ENCODE results near the gene GOLGB1.
"Not testable (repeated sequence)": the region's sequence is repeated elsewhere in the genome, so short reads cannot be mapped to it uniquely, and the experiment has no call there.

The GOLGB1 gene

DNA sequence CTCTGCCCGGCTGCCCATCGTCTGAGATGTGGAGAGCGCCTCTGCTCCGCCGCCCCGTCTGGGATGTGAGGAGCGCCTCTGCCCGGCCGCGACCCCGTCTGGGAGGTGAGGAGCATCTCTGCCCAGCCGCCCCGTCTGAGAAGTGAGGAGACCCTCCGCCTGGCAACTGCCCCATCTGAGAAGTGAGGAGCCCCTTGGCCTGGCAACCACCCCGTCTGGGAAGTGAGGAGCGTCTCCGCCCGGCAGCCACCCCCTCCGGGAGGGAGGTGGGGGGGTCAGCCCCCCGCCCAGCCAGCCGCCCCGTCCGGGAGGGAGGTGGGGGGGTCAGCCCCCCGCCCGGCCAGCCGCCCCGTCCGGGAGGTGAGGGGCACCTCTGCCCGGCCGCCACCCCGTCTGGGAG, 60.8 kb downstream of the GOLGB1 start:
- DNase-seq, result not testable (repeated sequence)

DNA sequence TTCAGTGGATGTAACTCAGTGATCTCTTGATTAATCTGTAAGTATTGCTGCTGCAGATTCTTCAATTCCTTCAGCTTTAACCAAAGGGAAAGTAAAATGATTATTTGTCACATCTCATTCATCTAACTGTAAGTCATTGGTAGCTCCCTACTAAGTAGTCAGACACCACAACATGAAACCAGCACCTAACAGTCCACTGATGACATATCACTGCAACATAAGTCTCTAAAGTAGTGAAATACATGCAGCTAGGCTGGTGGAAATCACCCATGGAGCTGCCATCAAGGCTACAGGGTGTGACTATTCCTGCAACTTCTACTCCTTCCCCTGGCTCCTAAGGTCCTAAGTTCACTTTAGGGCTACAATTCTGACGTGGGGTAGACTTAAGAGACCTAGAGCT, 67.7 kb downstream of the GOLGB1 start:
- no peak for DNase-seq

DNA sequence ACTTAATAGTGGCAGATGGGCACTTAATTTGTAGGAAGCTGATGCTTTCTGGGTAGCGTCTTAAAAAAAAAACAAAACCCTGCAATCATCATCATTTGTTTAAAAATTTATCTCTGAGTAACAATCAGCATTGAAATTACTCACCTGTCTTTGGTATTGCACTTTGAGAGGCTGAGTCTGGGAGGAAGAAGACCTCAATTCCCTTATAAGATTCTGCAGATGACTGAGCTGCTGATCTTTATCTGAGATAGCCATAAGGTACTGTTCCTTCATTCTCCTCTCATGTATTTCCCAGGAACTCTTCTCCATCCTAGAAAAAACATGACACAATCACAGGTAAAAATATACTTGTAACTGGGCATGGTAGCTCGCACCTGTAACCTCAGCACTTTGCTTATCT, 72.4 kb downstream of the GOLGB1 start:
- no peak for DNase-seq

DNA sequence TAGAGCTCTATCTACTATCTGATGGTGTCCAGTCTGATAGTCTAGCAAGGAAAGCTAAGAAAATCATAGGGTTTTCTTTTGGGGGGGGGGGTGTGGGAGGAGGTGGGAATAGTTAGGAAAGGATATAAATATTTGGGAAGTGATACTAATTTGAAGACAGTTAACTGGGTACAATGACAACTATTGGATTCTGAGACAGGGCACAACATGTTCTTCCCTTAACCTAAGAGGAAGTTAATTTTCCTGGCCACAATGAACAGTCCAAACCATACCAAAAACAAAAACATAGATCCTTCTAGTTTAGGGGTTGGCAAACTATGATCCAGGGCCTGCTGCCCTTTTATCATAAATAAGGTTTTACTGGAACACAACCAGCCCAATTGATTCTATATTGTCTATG, 78.9 kb downstream of the GOLGB1 start:
- no peak for DNase-seq

DNA sequence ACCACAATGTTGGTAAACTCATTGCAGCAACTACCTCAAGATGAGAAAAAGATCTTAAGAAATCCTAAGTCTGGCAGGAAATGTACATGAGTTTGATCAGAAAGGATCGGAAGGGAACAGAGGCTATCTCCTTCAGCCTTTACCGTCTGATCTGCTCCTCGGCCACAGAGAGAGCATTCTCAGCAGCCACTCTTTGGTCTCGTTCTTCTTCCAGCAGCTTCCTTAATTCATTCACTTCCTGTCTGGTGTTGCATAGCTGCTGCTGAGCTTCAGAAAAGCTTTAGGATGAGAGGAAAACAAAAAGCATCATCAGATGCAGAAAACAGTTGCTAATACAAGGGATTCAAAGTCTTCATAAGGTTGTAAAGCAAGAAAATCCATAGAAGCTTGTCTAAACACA, 82.2 kb downstream of the GOLGB1 start:
- DNase-seq, result no peak

DNA sequence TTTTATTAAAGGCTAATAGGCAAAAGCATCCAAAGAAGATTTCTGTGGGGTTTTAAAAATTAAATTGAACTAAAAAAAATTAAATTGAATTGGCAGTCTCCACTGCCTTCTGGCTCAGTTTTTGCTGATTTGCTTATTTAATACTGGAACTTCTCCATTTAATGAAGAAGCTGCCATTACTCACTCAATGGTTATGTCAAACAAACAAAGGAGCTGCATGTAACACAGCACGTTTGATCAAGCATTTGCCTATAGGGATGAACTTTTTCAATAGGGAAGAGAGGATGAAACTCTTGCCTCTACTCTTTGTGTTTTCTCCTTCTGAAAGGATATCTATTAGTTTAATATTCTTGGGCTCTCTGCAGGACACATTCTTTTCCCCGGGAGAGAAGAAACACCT, 84.1 kb downstream of the GOLGB1 start:
- no peak for DNase-seq

DNA sequence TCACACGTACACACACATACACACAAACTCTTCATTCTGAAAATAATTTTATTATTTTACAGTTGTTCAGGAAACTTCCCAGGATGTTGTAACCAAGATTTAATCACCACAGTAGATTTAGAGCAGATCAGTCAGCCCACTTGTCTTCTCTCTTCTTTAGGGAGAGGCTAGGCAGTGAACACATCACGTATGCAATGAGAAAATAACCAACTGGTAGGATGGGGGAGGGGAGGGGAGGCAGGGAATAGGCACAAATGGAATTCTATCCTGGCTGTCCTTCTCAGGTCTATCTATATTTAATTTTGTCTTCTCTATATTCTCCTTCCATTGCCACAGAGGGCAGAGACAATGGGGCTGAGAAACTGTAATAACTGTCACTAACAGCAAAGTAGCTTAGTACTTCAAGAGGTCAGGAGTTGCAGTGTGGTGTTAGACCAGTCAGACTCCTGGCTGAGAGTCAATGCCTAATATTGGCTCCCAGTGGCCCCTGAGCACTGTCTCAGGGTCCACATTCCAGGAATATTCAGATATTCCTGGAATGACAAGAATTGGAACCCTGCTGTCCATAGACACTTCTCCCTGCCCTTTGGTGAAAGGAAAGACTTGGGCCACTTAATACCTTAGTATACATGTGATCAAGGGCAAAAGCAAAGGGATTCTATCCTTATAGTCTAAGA, 86.2 kb downstream of the GOLGB1 start:
- DNase-seq, result no peak

DNA sequence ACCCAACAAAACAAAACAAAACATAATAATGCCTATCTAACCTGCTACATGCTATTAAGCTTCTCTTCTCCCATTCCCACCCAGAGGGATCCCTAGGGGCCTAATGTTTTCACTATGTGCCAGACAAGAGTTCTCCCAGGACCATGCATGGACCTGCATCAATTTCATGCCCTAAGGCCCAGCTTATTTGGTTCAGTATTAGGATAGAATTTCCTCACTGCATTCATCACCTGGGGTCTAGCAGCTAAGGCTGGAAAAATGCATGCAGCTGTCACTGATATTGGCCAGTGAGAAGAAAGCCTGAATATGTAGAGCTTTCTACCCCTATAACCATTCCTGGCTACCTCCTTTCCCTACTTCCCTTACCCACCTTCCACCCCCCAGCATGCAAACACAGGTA, 86.8 kb downstream of the GOLGB1 start:
- DNase-seq, result no peak

DNA sequence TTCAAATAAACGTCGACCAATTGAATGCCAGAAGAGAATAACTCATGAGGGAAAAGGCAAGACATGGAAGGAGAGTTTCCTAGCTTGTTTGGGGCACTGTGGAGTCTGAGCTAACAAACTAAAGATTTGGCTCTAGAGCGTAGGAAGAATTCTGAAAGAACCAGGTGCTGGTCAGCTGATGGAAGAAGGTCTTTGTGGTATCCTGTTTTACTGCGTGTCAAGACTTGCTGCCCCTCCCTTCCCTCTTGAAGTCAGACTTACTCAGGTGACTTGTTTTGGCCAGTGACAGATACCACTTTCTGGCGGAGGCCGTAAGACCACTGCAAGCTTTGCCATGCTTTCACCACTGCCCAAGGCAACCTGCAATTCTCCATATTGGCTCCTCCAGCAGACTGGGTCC, 88.2 kb downstream of the GOLGB1 start:
- no peak for DNase-seq

DNA sequence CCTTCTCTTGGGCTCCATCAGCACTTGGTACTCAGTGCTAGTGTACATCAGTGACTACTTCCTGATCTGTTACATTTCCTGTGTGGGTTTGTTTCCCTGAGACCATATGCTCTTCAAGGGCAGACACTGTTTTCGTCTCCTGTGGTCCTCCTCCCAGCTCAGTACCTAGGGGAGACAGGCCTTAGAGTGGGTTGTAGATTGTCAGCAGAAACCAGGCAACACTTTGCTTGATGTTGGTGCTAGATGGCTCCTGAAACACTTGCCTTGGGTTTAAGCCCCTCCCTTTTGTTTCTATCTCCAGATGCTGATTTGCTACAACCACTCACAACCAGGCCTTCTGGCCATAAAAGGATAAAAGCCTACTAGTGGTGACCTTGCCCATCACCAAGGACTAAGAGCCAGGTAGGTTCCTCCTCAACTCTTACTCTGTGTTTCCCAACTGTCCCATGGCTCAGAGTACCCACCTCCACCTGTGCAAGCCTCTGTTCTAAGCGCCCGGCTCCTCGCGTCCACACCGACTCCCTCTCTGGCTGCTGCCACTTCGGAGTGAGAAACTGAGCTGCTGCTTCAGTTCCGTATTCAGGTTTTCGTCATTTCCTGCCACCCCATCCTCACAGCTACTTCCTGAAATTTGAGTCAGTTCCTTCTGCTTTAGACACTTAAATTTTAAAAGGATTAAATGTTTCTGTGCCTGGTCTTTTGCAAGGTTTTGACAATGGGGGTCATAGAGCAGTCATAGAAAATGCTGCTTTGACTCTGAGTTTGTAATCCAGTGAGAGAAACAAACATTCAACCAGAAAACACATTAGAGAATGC, 89.0 kb downstream of the GOLGB1 start, which contains the start of gene HCLS1:
Gene HCLS1, minus strand, starts transcription at position 548 of the 816 bp plus-strand sequence. CDS start 2,556 bp downstream, outside the sequence.
- DNase-seq, result no peak

DNA sequence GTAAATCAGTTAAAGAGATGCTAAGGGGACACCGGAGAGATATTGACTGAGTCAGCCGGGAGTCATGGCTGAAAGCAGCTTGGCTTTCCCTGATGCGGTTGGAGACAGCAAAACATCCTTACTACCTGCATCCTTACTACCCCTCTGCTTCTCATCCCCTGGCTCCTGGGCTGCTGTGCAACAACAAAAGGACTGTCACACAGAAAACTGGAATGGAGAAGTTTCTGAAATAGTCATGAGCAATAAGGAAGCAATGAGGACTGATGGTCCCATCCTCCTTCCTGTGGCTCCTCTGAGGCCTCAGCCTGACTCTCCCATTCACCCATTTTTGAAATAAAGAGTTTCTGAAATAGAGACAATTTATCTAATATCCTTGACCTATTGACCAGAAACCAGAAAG, 90.0 kb downstream of the GOLGB1 start:
- no peak for DNase-seq

DNA sequence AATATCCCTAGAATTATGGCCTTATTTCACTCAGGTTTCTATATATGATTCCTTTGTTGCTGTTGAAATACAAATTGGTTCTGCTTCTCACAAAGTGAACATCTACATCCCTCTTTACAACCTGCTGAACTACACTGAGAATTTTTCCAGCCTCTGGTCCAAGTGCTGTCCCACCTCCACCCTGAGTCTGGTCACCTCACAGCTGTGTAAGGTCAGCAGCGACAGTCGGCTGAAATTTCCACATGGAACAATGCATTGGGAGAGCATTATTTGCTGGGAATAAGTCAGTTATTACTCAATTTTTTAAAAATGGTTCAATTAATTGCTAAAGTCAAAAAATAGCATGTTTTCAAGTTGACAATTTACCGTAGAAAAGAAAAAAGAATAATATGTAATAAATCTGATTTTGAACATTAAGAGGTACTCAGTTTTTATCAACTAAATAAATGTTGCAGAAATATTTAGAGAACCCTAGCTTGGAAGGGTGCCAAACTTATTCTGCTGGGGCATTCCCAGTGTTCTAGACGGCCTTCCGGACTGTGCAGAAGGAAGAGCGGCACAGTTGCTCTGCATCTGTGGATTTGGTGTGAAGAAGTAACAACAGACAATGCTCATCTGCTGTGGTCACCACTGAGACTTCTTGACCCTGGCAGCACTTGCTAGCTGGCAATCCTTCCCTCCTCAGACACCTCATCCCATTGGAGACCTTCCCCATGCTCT, 90.7 kb downstream of the GOLGB1 start:
- no peak for DNase-seq

DNA sequence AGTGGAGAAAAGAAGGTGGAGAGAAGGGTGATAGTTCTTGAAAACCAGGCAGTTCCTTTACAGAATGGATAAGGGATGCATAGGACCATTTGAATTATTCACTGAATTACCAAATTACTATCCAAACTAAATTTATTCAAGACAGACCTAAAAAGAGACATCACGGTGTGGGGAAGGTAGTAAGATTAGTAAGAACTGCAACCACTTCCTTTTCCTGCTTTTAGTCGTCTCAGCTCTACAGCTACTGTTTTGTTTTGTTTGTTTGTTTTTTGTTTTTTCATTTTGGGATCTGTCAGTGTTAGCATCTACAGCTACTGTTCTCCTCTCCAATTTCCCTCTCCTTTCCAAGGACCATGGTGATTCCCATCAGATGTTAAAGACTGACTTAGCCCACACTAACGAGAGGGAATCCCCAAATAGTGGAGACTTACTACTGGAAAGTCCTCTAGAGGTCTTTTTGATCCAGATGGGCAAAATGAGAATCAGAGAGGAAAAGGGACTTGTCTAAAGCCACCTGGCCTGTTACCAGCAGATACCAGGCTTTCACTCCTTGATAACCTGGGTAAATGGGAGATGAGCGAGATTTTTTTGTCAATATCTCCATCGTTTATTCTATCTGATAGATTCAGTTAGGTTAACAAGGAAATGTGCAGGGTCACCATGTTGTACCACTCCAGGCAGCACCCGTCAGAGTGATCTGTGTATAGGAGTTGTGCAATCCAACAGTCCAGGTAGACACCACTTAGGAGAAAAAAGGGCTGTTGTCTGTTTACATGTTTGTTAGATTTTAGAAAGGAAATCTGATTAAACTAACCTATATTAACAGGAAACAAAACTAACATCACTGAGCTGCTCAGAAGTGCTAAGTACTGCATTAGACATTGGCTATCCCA, 94.8 kb downstream of the GOLGB1 start:
- DNase-seq, result no peak

DNA sequence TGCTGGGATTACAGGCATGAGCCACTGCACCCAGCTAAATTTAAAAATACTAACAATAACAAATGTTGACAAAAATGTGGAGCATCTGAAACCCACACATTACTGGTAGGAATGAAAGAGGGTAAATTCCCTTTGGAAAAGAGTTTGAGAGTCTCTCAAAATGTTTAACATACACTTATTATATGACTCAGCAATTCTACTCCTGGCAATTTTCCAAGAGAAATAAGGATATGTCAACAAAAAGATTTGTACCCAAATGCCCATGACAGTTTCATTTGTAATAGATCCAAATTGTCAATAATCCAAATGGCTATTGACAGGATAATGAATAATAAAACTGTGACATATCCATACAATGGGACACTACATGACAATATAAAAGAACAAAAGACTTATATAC, 97.9 kb downstream of the GOLGB1 start:
- DNase-seq, result no peak

DNA sequence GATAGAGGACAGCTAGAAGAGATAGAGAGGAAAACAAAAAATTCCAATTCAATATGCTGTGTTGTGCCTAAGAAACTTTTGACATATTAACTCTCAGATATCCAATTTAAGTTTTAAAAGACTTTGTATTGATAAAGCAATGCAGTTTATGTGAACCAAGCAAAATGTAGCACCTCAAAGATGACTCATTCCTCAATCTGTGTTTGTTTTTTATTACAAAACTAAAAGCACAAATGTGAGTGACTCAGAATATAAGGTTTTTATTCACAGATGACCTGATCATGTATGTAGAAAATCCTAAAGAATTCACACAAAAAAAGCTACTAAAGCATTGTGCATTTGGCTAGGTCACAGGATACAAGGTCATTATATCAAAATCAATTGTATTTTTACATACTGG, 99.9 kb downstream of the GOLGB1 start:
- DNase-seq, result no peak

DNA sequence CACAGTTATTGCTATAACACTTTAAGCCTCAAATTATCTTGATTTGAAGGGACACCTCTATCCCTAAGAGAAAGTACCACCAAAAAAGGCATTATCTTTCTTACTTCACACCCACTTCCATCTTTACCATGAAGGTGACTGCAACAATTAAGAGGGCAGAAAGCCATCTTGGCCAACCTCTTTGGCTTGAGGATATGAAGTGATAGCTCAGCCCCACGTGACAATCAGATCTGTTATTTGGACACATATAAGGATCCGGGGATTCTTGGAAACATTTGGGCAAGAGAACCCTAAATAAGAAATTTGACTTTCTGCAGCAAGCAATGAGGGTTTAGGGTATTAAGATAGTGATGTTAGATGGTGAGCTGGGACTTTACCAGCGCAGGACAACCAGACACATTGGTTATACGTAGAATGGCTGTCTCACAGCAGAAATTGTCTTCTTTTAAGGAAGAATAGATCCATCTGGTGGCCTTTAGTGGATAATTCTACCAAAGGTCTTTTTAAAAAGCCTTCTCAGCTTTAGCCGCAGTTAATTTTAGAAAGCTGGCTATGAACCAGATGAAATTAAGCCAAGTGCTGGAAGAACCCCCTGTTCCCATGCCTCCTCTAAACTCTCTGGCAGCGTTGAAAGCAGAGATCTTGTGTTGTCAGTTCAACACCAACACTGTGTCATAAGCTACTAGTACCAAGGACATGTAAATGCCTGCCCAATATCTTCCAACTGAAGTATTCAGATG, 101.2 kb downstream of the GOLGB1 start:
- no peak for DNase-seq

DNA sequence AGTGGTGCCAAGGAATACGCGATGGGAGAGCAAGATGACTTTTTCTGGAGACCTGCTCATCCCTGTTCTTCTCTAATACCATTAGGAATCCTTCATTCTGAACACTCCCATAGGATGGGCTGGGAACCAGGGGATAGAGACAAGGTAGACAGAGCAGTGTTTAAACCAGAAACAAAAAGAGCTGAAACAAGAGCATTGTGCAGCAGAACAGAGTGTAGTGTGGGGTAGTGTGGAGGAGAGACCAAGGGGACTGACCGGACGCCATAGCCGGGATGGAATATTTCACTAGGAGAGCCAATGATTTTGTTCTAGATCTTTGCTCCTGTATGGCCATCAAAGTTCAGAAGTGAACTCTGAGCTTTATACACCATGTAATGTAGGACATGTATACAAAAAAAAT, 104.5 kb downstream of the GOLGB1 start:
- no peak for DNase-seq

DNA sequence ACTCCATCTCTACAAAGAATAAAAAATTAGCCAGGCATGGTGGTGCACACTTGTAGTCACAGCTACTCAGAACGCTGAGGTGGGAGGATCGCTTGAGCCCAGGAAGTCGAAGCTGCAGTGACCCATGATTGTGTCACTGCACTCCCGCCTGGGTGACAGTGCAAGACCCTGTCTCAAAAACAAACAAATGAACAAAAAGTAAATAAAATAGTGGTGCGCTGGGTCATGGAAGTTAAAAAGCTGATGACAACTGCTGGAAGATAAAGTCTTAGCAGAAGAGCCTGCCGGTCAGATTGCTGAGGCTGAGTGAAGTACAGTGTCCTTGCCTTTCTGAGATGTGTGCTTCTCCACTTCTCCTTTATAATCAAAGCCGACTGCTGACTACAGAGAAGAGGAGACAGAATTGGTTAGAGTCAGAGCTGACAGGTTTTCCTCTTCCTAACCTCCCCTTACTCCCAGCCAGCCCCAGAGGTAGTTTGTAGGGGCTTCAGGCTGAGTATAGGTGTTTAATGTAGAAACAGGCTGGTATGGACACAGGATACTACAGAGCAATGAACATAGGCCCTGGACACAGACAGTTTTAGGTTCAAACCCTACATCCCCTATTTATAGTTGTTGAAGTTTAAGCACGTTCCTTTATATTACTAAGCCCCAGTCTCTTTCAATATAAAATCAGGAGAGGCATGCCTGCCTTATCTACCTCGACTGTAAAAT, 106.8 kb downstream of the GOLGB1 start:
- no peak for DNase-seq

DNA sequence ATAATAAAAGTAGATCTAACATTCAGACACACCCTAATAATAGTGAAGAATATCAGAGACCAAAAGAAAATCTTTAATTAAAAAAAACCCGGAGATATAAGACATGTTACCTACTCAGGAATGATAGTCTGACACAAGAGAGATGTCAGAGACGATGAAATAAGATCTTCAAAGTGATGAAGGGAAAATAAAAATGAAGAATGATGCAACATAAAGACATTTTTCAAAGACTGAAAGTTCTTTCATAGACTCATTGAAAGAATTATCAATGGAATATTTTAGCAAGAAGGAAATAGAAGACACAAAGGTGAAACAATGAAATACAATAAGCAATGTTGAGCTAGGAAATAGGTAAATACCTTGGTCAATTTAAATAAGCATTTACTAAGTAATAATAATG, 108.4 kb downstream of the GOLGB1 start:
- DNase-seq, result no peak

DNA sequence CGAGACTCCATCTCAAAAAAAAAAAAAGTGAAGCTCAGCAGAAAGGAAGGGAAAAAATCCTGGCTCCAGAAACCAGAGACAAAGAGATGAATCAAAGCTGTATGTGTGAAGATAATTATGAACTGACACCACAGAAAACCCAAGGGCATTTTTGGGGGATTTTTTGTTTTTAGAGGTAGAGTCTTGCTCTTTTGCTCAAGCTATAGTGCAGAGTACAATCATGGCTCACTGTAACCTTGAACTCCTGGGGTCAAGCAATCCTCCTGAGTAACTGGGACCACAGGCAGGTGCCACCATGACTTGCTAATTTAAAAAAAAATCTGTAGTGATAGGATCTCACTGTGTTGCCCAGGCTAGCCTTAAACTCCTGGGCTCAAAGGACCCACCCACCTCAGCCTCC, 111.6 kb downstream of the GOLGB1 start:
- DNase-seq, result no peak

DNA sequence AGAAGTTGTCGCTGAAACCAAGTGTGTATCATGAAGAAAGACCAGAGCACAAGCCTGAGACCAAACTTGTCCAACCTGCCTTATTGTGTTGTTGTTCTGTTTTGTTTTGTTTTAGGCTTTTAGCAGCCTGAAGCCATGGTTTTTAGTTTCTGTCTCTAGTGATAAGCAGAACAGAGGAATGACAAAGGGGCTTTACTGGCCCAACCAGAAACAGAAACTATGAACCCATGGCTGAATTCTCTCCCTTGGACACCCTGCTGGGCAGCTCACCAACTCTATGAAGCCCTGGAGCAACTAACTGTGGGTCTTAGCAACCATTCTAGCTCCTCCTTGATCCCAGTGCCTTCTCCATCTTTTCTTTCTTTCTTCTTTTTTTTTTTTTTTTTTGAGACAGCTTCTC, 119.2 kb downstream of the GOLGB1 start:
- no peak for DNase-seq
